ENCODE measurements around the gene AGXT. TPM values are rescaled to one million over a fixed set of nuclear protein-coding genes. Genes with fewer than 3 reads are reported as not detected.

AGXT gene
- total RNA-seq, 1 experiment from 2014 or later: 0.20 TPM

- Mint-ChIP-seq H3K9me3 (ENCODE audit: unreplicated experiment) (no peaks in the 10 kb centered on the region), H3K27ac (ENCODE audit: unreplicated experiment) (no peak overlapping the region), H3K36me3 (ENCODE audit: insufficient read depth, unreplicated experiment) (no peaks in the 10 kb centered on the region), H3K4me1 (ENCODE audit: low read depth, unreplicated experiment) (peaks cover 6% of the 10 kb centered on the region), H3K4me3 (ENCODE audit: unreplicated experiment) (no peak overlapping the region), H3K27me3 (ENCODE audit: insufficient read depth, unreplicated experiment) (no peaks in the 10 kb centered on the region)
- intact Hi-C loops (cut with micrococcal nuclease; ENCODE audit: unreplicated experiment): no loop called here
- Histone ChIP-seq H3K27me3 (replicated peaks; ENCODE audit: control insufficient read depth, insufficient read depth, low read length) (no peaks in the 10 kb centered on the region), H3K4me3 (ENCODE audit: low read depth, low read length) (no peak overlapping the region), H3K9me3 (no peaks in the 10 kb centered on the region), H3K4me1 (peaks cover 19% of the 10 kb centered on the region), H3K36me3 (ENCODE audit: control insufficient read depth, insufficient read depth, low read length) (no peaks in the 10 kb centered on the region)
- no peak for DNase-seq
- ChIA-PET CTCF (interaction anchor here (0.5 kb wide), 1 partner anchor 1132 kb away, joined by 3 read pairs; no protein-coding TSS in a partner anchor), POLR2A (no interaction called here)
- no peak for TF ChIP-seq CTCF (IDR thresholded peaks at IDR 0.05; ENCODE audit: insufficient read depth in 1 of 2, low read depth in 1 of 2, low read length in 1 of 2, severe bottlenecking in 1 of 2, unreplicated experiment in 1 of 2)
- BruUV-seq (replicated peaks): no TSS peak
Observed at GRCh38 chr2:240871071-240871958, 2.7 kb downstream of the AGXT start.

- no peaks in the 10 kb centered on the region for H3K27me3 ChIP-seq (replicated peaks; ENCODE audit: control insufficient read depth, insufficient read depth, low read length)
- ChIA-PET CTCF (no interaction called here), POLR2A (no interaction called here)
- no peak overlapping the region for H3K4me3 ChIP-seq (ENCODE audit: low read depth, low read length)
- H3K27me3 Mint-ChIP-seq (ENCODE audit: insufficient read depth, unreplicated experiment): no peaks in the 10 kb centered on the region
- BruUV-seq (replicated peaks): no TSS peak
- intact Hi-C loops (cut with micrococcal nuclease; ENCODE audit: unreplicated experiment): no loop called here
- H3K9me3 ChIP-seq: no peaks in the 10 kb centered on the region
- H3K4me1 ChIP-seq: peaks cover 19% of the 10 kb centered on the region
- no peaks in the 10 kb centered on the region for H3K36me3 Mint-ChIP-seq (ENCODE audit: insufficient read depth, unreplicated experiment)
- TF ChIP-seq CTCF (IDR thresholded peaks at IDR 0.05; ENCODE audit: insufficient read depth in 1 of 2, low read depth in 1 of 2, low read length in 1 of 2, severe bottlenecking in 1 of 2, unreplicated experiment in 1 of 2): no peak
- no peak overlapping the region for H3K27ac Mint-ChIP-seq (ENCODE audit: unreplicated experiment)
- H3K4me1 Mint-ChIP-seq (ENCODE audit: low read depth, unreplicated experiment): peaks cover 6% of the 10 kb centered on the region
- no peaks in the 10 kb centered on the region for H3K9me3 Mint-ChIP-seq (ENCODE audit: unreplicated experiment)
- no peaks in the 10 kb centered on the region for H3K36me3 ChIP-seq (ENCODE audit: control insufficient read depth, insufficient read depth, low read length)
- no peak for DNase-seq
- H3K4me3 Mint-ChIP-seq (ENCODE audit: unreplicated experiment): no peak overlapping the region
Observed at GRCh38 chr2:240872317-240873097, 3.9 kb downstream of the AGXT start.

GRCh38 chr2:240873098-240873788 lies 4.6 kb downstream of the AGXT start:
- POLR2A ChIA-PET: interaction anchor here (1.1 kb wide), 1 partner anchor 16 kb away, joined by 4 read pairs; no protein-coding TSS in a partner anchor
- H3K36me3 ChIP-seq (ENCODE audit: control insufficient read depth, insufficient read depth, low read length): no peaks in the 10 kb centered on the region
- H3K4me1 ChIP-seq: peaks cover 19% of the 10 kb centered on the region
- no peak overlapping the region for H3K4me3 ChIP-seq (ENCODE audit: low read depth, low read length)
- H3K27me3 ChIP-seq (replicated peaks; ENCODE audit: control insufficient read depth, insufficient read depth, low read length): no peaks in the 10 kb centered on the region
- Mint-ChIP-seq H3K4me3 (ENCODE audit: unreplicated experiment) (no peak overlapping the region), H3K9me3 (ENCODE audit: unreplicated experiment) (no peaks in the 10 kb centered on the region), H3K36me3 (ENCODE audit: insufficient read depth, unreplicated experiment) (no peaks in the 10 kb centered on the region), H3K27ac (ENCODE audit: unreplicated experiment) (no peak overlapping the region), H3K27me3 (ENCODE audit: insufficient read depth, unreplicated experiment) (no peaks in the 10 kb centered on the region), H3K4me1 (ENCODE audit: low read depth, unreplicated experiment) (no peaks in the 10 kb centered on the region)
- no peak for TF ChIP-seq CTCF (IDR thresholded peaks at IDR 0.05; ENCODE audit: insufficient read depth in 1 of 2, low read depth in 1 of 2, low read length in 1 of 2, severe bottlenecking in 1 of 2, unreplicated experiment in 1 of 2)
- H3K9me3 ChIP-seq: no peaks in the 10 kb centered on the region
- intact Hi-C loops (cut with micrococcal nuclease; ENCODE audit: unreplicated experiment): no loop called here
- CTCF ChIA-PET: interaction anchor here (0.8 to 1.4 kb wide), 3 partner anchors 23 to 26 kb away, joined by 3 to 9 read pairs (median 4); partner anchors contain the start of gene MAB21L4
- no peak for DNase-seq
- no TSS peak for BruUV-seq (replicated peaks)

Measured in Caco-2 (cell line).